Left colon (tissue), 2 donors: ENCODE results near the gene IQCK. TPM values are rescaled to one million over a fixed set of nuclear protein-coding genes. Genes with fewer than 3 reads are reported as not detected.

Experiments
- ATAC-seq: fragments of 200-7000 bp; cut with Tn5 transposase; one replicate; pipeline ENCODE4 v1.9.1; 2020; ENCODE audit warnings: mild to moderate bottlenecking, moderate library complexity
- DNase-seq, 2 donors: peaks; one replicate each; pipeline ENCODE4 v3.0.0-alpha.2; 2020
- intact Hi-C, 2 donors: fragments of 100-400 bp; cut with DNase I in 1 of 2; cut with micrococcal nuclease in 1 of 2; formaldehyde crosslinking; loops; one replicate each; pipeline versions ENCODE4 v1.11.2 to v1.14.0; 2022; cut with DNase I, micrococcal nuclease
- total RNA-seq, 2 donors: library from RNA; stranded (reverse); fragmentation: NEBNext Ultra II Directional; extraction: Animal tissue kit (Norgen Biotek cat#: 25700); gene quantifications; one replicate each; pipeline ENCODE4 v1.2.1, GENCODE V29; 2021
- donor health status: DM: no; HTN: no; CAD: no.
- donor health status: DM: yes; HTN: yes; CAD: no.

IQCK gene
- total RNA-seq, 2 donors from 2014 or later: 11.0 to 13.8 TPM

GRCh38 chr16:19748389-19749168, 30.5 kb downstream of the IQCK start:
- intact Hi-C loops: no loop called here
- ATAC-seq: no peak
- DNase-seq: no peak

GRCh38 chr16:19749571-19750080, 31.6 kb downstream of the IQCK start:
- DNase-seq (no peak), ATAC-seq (no peak)
- intact Hi-C loops: no loop called here

- no peak for ATAC-seq
- no peak for DNase-seq
- intact Hi-C loops: no loop called here
Measured at GRCh38 chr16:19751478-19752385, 33.7 kb downstream of the IQCK start.

- intact Hi-C loops: no loop called here
- DNase-seq (peak; percentile 13 to 36), ATAC-seq (peak; percentile 88)
Measured at GRCh38 chr16:19753815-19754643, 36.0 kb downstream of the IQCK start.

GRCh38 chr16:19754644-19755036, 36.6 kb downstream of the IQCK start:
- intact Hi-C loops: no loop called here
- no peak for ATAC-seq
- no peak for DNase-seq

GRCh38 chr16:19755268-19755667, 37.2 kb downstream of the IQCK start:
- ATAC-seq: no peak
- DNase-seq: no peak
- intact Hi-C loops: no loop called here

GRCh38 chr16:19757026-19757425, 39.0 kb downstream of the IQCK start:
- DNase-seq: no peak
- intact Hi-C loops: no loop called here
- no peak for ATAC-seq

GRCh38 chr16:19757762-19758595, 39.9 kb downstream of the IQCK start:
- ATAC-seq (peak; percentile 57), DNase-seq (no peak)

GRCh38 chr16:19760356-19761060, 42.4 kb downstream of the IQCK start:
- intact Hi-C loops: no loop called here

More at GRCh38 chr16:19757762-19758595, 39.9 kb downstream of the IQCK start:
- intact Hi-C loops: no loop called here

GRCh38 chr16:19765860-19766553, 47.9 kb downstream of the IQCK start:
- intact Hi-C loops: no loop called here
- ATAC-seq: no peak
- DNase-seq: peak in 1 of 2 donors; percentile 31

More at GRCh38 chr16:19760356-19761060, 42.4 kb downstream of the IQCK start:
- ATAC-seq (no peak), DNase-seq (no peak)

GRCh38 chr16:19766554-19766884, 48.4 kb downstream of the IQCK start:
- no peak for ATAC-seq
- DNase-seq: no peak
- intact Hi-C loops: no loop called here

GRCh38 chr16:19766988-19767387, 48.9 kb downstream of the IQCK start:
- DNase-seq (no peak), ATAC-seq (no peak)
- intact Hi-C loops: no loop called here

GRCh38 chr16:19767497-19767896, 49.4 kb downstream of the IQCK start:
- ATAC-seq (no peak), DNase-seq (no peak)
- intact Hi-C loops: no loop called here

GRCh38 chr16:19769239-19769638, 51.2 kb downstream of the IQCK start:
- DNase-seq (no peak), ATAC-seq (no peak)
- intact Hi-C loops: no loop called here

- intact Hi-C loops: no loop called here
- no peak for ATAC-seq
Measured at GRCh38 chr16:19771040-19771439, 53.0 kb downstream of the IQCK start.

GRCh38 chr16:19771796-19772195, 53.7 kb downstream of the IQCK start:
- no peak for DNase-seq
- intact Hi-C loops: no loop called here
- ATAC-seq: no peak

More at GRCh38 chr16:19771040-19771439, 53.0 kb downstream of the IQCK start:
- no peak for DNase-seq

- ATAC-seq (no peak), DNase-seq (no peak)
- intact Hi-C loops: no loop called here
Measured at GRCh38 chr16:19774024-19774423, 56.0 kb downstream of the IQCK start.
